Measurements from ENCODE around the gene TAPT1. TPM values are rescaled to one million over a fixed set of nuclear protein-coding genes. Genes with fewer than 3 reads are reported as not detected.
A peak's percentile ranks its signal among the peaks of the same experiment; 100 is the strongest.
"Not testable (repeated sequence)": the region's sequence is repeated elsewhere in the genome, so short reads cannot be mapped to it uniquely, and the experiment has no call there.

Gene TAPT1
- total RNA-seq, result 7.0 and 12.7 TPM in 2 replicates

DNA sequence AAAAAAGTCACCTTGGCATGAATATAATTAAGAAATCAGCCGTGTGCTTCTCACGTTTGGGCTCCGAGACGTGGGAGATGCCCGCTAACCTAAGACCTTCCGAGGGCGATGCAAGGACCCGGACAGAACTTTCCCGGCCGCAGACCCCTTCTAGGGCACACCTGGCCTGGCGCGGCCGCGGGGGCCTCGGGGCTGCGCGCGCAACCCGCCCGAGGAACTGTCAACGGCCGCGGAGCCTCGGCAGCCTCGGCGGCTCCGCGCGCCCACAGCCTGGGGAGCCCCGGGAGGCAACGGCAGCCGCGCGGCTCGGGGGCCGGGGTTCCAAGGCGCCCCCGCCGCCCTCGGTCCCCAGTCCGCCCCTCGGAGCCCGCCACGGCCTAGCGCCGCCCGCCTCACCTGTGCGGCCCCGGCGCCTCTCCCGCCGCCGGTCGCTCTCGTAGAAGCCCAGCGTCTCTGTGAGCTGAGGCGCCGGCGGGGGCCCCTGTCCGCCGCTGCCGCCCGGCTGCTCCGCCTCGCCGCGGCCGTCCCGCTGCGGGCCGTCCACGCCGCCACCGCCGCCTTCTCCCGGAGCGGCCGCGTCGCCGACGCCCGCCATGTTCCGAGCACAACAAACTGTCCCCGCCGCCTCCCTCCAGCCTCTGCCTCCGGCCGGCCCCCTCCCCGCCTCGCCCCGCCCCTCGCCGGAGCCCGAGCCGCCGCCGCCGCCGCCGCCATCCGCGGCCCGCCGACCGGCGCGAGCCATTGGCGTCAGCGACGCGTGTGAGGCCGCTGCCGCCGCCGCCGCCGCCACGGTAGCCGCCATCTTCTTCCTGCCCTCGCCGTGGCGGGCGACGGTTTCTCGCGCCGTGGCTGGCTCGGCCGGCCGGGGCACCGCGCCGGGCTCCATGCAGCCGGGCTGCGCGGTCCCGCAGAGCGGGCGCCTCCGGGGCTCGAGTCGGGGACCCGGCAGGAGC, at the start of gene TAPT1:
Gene TAPT1, minus strand, starts transcription at position 609 of the 953 bp plus-strand sequence. Its CDS starts 14 bp downstream, at position 595.
- TF ChIP-seq CTCF (conservative IDR thresholded peaks at IDR 0.05; ENCODE audit: low read depth, low read length), result no peak
- peak within 1 kb of the TSS; percentile 89 for H3K4me3 ChIP-seq (ENCODE audit: low read depth, low read length)
- no peak for DNase-seq (ENCODE audit: low read depth)

DNA sequence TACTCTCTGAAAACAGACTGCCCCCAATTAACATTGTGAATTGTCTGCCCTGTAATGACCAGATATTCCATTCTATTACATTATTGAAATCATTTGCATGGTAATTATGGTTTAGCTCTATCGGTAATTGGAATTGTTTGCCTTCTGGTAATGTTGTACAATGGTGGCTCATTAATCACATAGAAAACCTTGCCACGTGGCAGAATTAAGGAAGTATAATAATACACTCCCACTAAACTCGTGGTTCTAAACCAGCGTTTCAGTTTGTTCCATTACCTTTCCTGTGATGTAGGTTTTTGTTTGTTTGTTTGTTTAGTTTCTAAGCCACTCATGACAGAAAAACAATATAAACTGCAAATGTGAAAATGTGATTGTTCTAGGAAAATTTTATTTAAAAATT, 45.1 kb upstream of the TAPT1 start:
- DNase-seq (ENCODE audit: low read depth), result no peak

GRCh38 chr4:16270454-16271328, 44.4 kb upstream of the TAPT1 start:
- DNase-seq (ENCODE audit: low read depth), result no peak
- H3K4me3 ChIP-seq (ENCODE audit: low read depth, low read length), result no peak overlapping the region
- peak; percentile 35 for TF ChIP-seq CTCF (conservative IDR thresholded peaks at IDR 0.05; ENCODE audit: low read depth, low read length)

More for the DNA sequence above, 45.1 kb upstream of the TAPT1 start:
- H3K4me3 ChIP-seq (ENCODE audit: low read depth, low read length), result no peak overlapping the region
- TF ChIP-seq CTCF (conservative IDR thresholded peaks at IDR 0.05; ENCODE audit: low read depth, low read length), result no peak

DNA sequence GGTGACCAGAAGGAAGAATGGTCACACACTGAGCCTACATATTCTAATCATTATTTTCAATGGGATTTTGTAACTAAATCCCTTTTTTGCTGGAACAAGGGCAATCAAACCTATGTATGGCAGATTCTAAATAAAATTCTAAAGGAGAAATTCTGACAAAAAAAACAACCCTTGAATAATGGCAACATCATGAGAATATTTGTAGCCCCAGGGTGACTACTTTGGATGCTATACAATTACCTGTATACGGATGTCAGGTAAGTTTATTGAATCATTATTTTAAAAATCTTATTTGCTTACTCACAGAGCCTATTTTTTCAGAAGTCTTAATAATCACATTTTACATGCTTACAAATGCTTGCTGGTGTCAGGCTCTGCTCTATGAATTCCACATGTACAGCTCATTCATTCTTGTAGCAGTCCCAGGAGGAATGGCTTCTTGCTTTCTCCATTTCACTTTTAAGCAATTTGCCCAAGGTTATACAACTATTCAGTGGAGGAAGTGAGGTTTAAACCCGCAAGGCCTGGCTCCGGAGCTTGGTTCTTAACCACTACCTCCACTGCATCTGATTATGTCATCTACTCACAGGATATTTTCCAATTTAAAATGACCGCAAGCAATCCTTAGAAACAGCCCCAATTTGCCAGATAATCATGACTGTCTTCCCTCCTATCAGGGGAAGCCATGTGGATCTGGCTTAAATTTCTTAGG, 43.6 kb upstream of the TAPT1 start:
- not testable (repeated sequence) for DNase-seq (ENCODE audit: low read depth); H3K4me3 ChIP-seq (ENCODE audit: low read depth, low read length)

- TF ChIP-seq CTCF (conservative IDR thresholded peaks at IDR 0.05; ENCODE audit: low read depth, low read length), result no peak
- no peak for DNase-seq (ENCODE audit: low read depth)
- no peak overlapping the region for H3K4me3 ChIP-seq (ENCODE audit: low read depth, low read length)
Measured at GRCh38 chr4:16269240-16269639, 43.0 kb upstream of the TAPT1 start.

- TF ChIP-seq CTCF (conservative IDR thresholded peaks at IDR 0.05; ENCODE audit: low read depth, low read length), result no peak
- no peak overlapping the region for H3K4me3 ChIP-seq (ENCODE audit: low read depth, low read length)
- DNase-seq (ENCODE audit: low read depth), result no peak
Measured at GRCh38 chr4:16268290-16268689, 42.0 kb upstream of the TAPT1 start.

Data from epithelial cell of proximal tubule (primary cell).